ENCODE data around the gene LGALS3. TPM values are rescaled to one million over a fixed set of nuclear protein-coding genes. Genes with fewer than 3 reads are reported as not detected.

The LGALS3 gene
- total RNA-seq, 1 donor from 2014 or later = 120 TPM

DNA sequence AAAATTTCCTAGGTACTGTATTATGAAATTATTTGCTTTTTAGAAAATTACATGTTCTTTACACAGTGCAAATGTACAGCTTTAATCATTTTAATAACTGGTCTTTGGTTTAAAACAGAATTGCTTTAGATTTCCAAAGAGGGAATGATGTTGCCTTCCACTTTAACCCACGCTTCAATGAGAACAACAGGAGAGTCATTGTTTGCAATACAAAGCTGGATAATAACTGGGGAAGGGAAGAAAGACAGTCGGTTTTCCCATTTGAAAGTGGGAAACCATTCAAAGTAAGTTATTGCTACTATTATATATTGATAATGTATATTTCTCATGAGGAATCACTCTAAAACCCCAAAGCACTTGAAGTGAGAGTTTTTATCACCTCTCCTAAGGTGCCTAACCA, 13.4 kb downstream of the LGALS3 start:
- H3K9me3 Mint-ChIP-seq = no peaks in the 10 kb centered on the region

GRCh38 chr14:55146425-55146824, 17.4 kb downstream of the LGALS3 start:
- Mint-ChIP-seq H3K4me1 (ENCODE audit: unreplicated experiment) (no peaks in the 10 kb centered on the region), H3K9me3 (no peaks in the 10 kb centered on the region), H3K4me3 (no peak overlapping the region), H3K27ac (peak overlapping the region; percentile 68), H3K27me3 (no peaks in the 10 kb centered on the region), H3K36me3 (peaks cover 23% of the 10 kb centered on the region)
- TF ChIP-seq, protein P1, sequence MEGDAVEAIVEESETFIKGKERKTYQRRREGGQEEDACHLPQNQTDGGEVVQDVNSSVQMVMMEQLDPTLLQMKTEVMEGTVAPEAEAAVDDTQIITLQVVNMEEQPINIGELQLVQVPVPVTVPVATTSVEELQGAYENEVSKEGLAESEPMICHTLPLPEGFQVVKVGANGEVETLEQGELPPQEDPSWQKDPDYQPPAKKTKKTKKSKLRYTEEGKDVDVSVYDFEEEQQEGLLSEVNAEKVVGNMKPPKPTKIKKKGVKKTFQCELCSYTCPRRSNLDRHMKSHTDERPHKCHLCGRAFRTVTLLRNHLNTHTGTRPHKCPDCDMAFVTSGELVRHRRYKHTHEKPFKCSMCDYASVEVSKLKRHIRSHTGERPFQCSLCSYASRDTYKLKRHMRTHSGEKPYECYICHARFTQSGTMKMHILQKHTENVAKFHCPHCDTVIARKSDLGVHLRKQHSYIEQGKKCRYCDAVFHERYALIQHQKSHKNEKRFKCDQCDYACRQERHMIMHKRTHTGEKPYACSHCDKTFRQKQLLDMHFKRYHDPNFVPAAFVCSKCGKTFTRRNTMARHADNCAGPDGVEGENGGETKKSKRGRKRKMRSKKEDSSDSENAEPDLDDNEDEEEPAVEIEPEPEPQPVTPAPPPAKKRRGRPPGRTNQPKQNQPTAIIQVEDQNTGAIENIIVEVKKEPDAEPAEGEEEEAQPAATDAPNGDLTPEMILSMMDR (conservative IDR thresholded peaks at IDR 0.05) = no peak
- DNase-seq (ENCODE audit: extremely low spot score, unreplicated experiment) = no peak

More for the DNA sequence above, 13.4 kb downstream of the LGALS3 start:
- peak overlapping the region; percentile 49 for H3K27ac Mint-ChIP-seq
- H3K36me3 Mint-ChIP-seq = peaks cover 44% of the 10 kb centered on the region
- H3K27me3 Mint-ChIP-seq = no peaks in the 10 kb centered on the region
- no peak for DNase-seq (ENCODE audit: extremely low spot score, unreplicated experiment)
- TF ChIP-seq, protein P1 (conservative IDR thresholded peaks at IDR 0.05) = no peak
- no peak overlapping the region for H3K4me3 Mint-ChIP-seq
- peaks cover 3% of the 10 kb centered on the region for H3K4me1 Mint-ChIP-seq (ENCODE audit: unreplicated experiment)

GRCh38 chr14:55151601-55152000, 22.5 kb downstream of the LGALS3 start:
- H3K4me3 Mint-ChIP-seq = no peak overlapping the region
- TF ChIP-seq, protein P1 (conservative IDR thresholded peaks at IDR 0.05) = no peak
- no peaks in the 10 kb centered on the region for H3K27me3 Mint-ChIP-seq
- no peaks in the 10 kb centered on the region for H3K4me1 Mint-ChIP-seq (ENCODE audit: unreplicated experiment)
- H3K27ac Mint-ChIP-seq = no peak overlapping the region
- DNase-seq (ENCODE audit: extremely low spot score, unreplicated experiment) = no peak
- H3K9me3 Mint-ChIP-seq = no peaks in the 10 kb centered on the region
- peaks cover 6% of the 10 kb centered on the region for H3K36me3 Mint-ChIP-seq

DNA sequence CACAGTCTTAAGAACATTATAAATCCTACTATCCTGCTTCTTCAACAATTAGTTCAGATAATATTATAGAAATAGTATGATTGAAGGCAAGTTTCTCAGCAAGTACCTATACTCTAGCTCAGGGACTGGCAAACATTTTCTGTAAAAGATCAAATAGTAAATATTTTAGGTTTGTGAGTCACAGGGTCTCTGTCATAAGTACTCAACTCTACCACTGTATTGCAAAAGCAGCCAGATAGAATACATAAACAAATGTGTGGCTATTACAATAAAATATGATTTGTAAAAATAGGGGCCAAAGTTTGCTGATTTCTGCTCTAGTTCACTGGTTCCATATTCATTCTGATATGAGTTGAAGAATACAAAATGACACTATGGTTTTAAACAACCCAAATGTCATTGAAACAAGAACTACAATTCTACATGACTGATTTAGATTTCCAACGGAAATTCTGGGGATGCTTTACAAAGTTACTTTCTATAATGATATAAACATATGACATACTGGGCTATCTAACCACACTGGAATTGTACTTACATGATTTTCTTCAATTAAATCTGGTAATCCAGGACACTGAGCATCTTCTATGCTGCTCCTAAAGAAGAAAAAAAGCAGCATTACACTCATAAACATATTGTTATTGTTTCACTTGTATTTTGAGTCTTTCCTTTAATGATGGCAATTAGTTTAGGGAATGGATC, 23.2 kb downstream of the LGALS3 start:
- no peak for DNase-seq (ENCODE audit: extremely low spot score, unreplicated experiment)
- H3K27ac Mint-ChIP-seq = no peak overlapping the region
- no peaks in the 10 kb centered on the region for H3K4me1 Mint-ChIP-seq (ENCODE audit: unreplicated experiment)
- TF ChIP-seq, protein P1 (conservative IDR thresholded peaks at IDR 0.05) = no peak
- no peaks in the 10 kb centered on the region for H3K9me3 Mint-ChIP-seq
- H3K27me3 Mint-ChIP-seq = no peaks in the 10 kb centered on the region
- H3K36me3 Mint-ChIP-seq = peaks cover 12% of the 10 kb centered on the region
- no peak overlapping the region for H3K4me3 Mint-ChIP-seq

DNA sequence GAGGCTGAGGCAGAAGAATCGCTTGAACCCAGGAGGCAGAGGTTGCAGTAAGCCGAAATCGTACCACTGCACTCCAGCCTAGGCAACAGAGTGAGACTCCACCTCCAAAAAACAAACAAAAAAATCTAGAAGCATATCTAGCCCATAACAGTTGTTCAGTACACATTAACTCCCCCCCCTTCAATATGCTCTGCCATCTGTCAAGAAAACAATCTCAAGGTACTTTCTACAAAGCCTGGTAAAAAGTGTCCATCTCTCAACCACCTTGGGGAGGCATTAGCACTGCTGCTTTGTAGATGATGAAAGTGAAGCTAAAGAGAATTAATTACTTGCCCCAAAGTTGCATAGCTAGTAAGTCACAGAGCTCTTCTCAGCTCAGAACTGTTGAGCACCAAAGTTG, 24.9 kb downstream of the LGALS3 start:
- Mint-ChIP-seq H3K27me3 (no peaks in the 10 kb centered on the region), H3K27ac (no peak overlapping the region), H3K9me3 (no peaks in the 10 kb centered on the region), H3K4me1 (ENCODE audit: unreplicated experiment) (no peaks in the 10 kb centered on the region), H3K36me3 (peaks cover 12% of the 10 kb centered on the region), H3K4me3 (no peak overlapping the region)
- DNase-seq (ENCODE audit: extremely low spot score, unreplicated experiment) = no peak
- TF ChIP-seq, protein P1 (conservative IDR thresholded peaks at IDR 0.05) = no peak

Measured in type B pancreatic cell (in vitro differentiated cells).